Tibial nerve (tissue), 4 donors: ENCODE results near the gene DCDC2C.

Experiments
- EP300 ChIP-seq, 2 donors: sonication (generic); formaldehyde crosslinking; IDR thresholded peaks; one replicate each; pipeline ENCODE4 v1.6.1; 2017; ENCODE audit warnings: antibody characterized with exemption in 2 of 2, mild to moderate bottlenecking in 1 of 2
- POLR2A ChIP-seq, 2 donors: fragments of 450-650 bp; IDR thresholded peaks; one replicate each; pipeline ENCODE4 v1.6.1; 2017; ENCODE audit warnings: antibody characterized with exemption in 2 of 2, mild to moderate bottlenecking in 2 of 2, moderate library complexity in 2 of 2
- TF ChIP-seq, protein P1 (sequence below), 5 experiments: fragments of 200-600 bp in 3 of 5; fragments of 450-650 bp in 2 of 5; sonication (generic) in 3 of 5; IDR thresholded peaks; one replicate each; pipeline ENCODE4 v1.5.1; 2016 to 2019; ENCODE audit warnings: antibody characterized with exemption in 5 of 5, mild to moderate bottlenecking in 3 of 5, moderate library complexity in 2 of 5

DNA sequence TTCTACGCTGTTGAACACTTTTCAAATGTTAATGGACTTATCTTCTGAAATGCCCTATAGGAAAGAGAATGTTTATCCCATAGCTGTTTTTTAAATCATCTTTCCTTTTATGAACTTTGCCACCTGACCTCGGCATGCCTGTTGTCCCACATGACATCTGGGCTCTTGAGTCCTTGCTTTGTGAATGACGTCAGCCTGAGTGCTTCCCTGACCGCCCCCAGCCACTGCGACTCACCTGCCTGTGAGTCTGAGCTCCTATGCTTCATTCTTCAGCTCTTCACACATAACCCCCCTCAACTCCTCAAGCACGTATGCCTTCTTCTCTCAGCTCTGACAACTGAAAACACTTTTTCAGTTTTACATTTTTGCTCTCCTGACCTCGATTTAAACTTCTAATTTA is 166.8 kb downstream of the DCDC2C start:
- TF ChIP-seq, protein P1, sequence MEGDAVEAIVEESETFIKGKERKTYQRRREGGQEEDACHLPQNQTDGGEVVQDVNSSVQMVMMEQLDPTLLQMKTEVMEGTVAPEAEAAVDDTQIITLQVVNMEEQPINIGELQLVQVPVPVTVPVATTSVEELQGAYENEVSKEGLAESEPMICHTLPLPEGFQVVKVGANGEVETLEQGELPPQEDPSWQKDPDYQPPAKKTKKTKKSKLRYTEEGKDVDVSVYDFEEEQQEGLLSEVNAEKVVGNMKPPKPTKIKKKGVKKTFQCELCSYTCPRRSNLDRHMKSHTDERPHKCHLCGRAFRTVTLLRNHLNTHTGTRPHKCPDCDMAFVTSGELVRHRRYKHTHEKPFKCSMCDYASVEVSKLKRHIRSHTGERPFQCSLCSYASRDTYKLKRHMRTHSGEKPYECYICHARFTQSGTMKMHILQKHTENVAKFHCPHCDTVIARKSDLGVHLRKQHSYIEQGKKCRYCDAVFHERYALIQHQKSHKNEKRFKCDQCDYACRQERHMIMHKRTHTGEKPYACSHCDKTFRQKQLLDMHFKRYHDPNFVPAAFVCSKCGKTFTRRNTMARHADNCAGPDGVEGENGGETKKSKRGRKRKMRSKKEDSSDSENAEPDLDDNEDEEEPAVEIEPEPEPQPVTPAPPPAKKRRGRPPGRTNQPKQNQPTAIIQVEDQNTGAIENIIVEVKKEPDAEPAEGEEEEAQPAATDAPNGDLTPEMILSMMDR (IDR thresholded peaks at IDR 0.05): no peak
- TF ChIP-seq EP300 (IDR thresholded peaks at IDR 0.05): no peak
- no peak for TF ChIP-seq POLR2A (IDR thresholded peaks at IDR 0.05)
